Measurements from ENCODE around the gene GPRC5A.

DNA sequence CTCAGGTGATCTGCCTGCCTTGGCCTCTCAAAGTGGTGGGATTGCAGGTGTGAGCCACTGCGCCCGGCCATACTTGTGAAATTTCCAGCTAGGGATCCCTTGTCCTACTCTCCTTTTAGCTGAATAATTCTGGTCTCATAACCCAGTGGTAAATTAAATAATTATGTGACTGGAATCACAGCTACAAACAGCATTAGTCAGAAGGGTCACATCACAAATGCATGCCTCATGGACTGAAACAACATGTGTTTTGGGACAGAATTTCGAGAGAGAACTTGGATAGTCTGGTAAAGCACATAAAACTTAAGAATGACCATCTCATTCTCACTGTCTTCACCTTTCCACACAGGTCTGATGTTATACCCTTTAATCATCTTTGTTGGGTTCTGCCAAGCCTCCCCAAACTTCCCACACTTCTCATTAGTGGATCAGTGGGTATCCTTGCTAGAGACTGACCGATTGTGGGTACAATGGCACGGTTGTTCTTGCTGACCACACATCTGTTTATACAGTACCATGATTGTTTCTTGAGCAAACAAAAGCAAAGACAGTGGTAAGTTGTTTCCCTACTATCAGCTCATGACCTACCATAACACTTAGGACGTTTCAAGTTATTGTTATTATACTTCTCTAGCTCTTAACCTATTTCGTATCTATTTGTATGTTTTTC, 55.5 kb downstream of the GPRC5A start:
- TF ChIP-seq EZH2 (IDR thresholded peaks at IDR 0.05; ENCODE audit: insufficient read depth, poor library complexity, severe bottlenecking) (no peak), EZH2phosphoT487 (IDR thresholded peaks at IDR 0.05; ENCODE audit: insufficient read depth, low read depth) (no peak)

All from GM23248 (cell line).